ENCODE data around the gene TAF1. TPM values are rescaled to one million over a fixed set of nuclear protein-coding genes. Genes with fewer than 3 reads are reported as not detected.
"Not testable (repeated sequence)": the region's sequence is repeated elsewhere in the genome, so short reads cannot be mapped to it uniquely, and the experiment has no call there.

TAF1 gene
- total RNA-seq, 1 donor from 2014 or later: 16.7 TPM

GRCh38 chrX:71439896-71440295, 73.7 kb downstream of the TAF1 start:
- no peak for ATAC-seq

- no peak for ATAC-seq
These were observed 74.2 kb downstream of the TAF1 start for GRCh38 chrX:71440401-71440800.

GRCh38 chrX:71441809-71442208, 75.7 kb downstream of the TAF1 start:
- ATAC-seq: not testable (repeated sequence)

- ATAC-seq: no peak
These were observed 84.4 kb downstream of the TAF1 start for GRCh38 chrX:71450433-71451106.

GRCh38 chrX:71451518-71451917, 85.4 kb downstream of the TAF1 start:
- not testable (repeated sequence) for ATAC-seq

GRCh38 chrX:71453056-71453455, 86.9 kb downstream of the TAF1 start:
- no peak for ATAC-seq

- ATAC-seq: no peak
These were observed 88.1 kb downstream of the TAF1 start for GRCh38 chrX:71454222-71454621.

GRCh38 chrX:71458866-71459265, 92.7 kb downstream of the TAF1 start:
- no peak for ATAC-seq

- ATAC-seq: no peak
These were observed 98.8 kb downstream of the TAF1 start for GRCh38 chrX:71464968-71465367.

- no peak for ATAC-seq
These were observed 100.9 kb downstream of the TAF1 start for GRCh38 chrX:71466979-71467523.

GRCh38 chrX:71475785-71476540, 109.8 kb downstream of the TAF1 start:
- ATAC-seq: no peak

- no peak for ATAC-seq
These were observed 116.2 kb downstream of the TAF1 start for GRCh38 chrX:71482228-71482958.

GRCh38 chrX:71487814-71488213, 121.7 kb downstream of the TAF1 start:
- ATAC-seq: no peak

GRCh38 chrX:71489540-71489939, 123.4 kb downstream of the TAF1 start:
- no peak for ATAC-seq

- peak; percentile 86 for ATAC-seq
These were observed 126.3 kb downstream of the TAF1 start for GRCh38 chrX:71492231-71493065.

- ATAC-seq: peak; percentile 69
These were observed 127.0 kb downstream of the TAF1 start for GRCh38 chrX:71493111-71493613.

- ATAC-seq: not testable (repeated sequence)
These were observed 129.8 kb downstream of the TAF1 start for GRCh38 chrX:71495979-71496378.

- ATAC-seq: no peak
These were observed 130.3 kb downstream of the TAF1 start for GRCh38 chrX:71496476-71496875.

- ATAC-seq: not testable (repeated sequence)
These were observed 135.9 kb downstream of the TAF1 start for GRCh38 chrX:71502080-71502479.

- ATAC-seq: no peak
These were observed 138.2 kb downstream of the TAF1 start for GRCh38 chrX:71504346-71504745.

GRCh38 chrX:71509289-71509688, 143.1 kb downstream of the TAF1 start:
- no peak for ATAC-seq

- no peak for ATAC-seq
These were observed 144.0 kb downstream of the TAF1 start for GRCh38 chrX:71510161-71510560.

Measured in esophagus mucosa (tissue), 1 donor.